Muscle of back (tissue), 11 donors: ENCODE measurements around the gene TNIK. TPM values are rescaled to one million over a fixed set of nuclear protein-coding genes. Genes with fewer than 3 reads are reported as not detected.

ENCODE experiments used
- DNase-seq, 3 donors: peaks; one replicate each; pipeline versions ENCODE4 v3.0.0 to v3.0.0-alpha.2; 2013
- polyA plus RNA-seq, 10 donors: library from polyadenylated mRNA; unstranded; fragments of 120-200 nt; gene quantifications; one replicate each; pipeline ENCODE4 v1.2.1, GENCODE V29; 2013; ENCODE audit not compliant: insufficient read length in 10 of 10

TNIK gene
- polyA plus RNA-seq, 10 donors: 22.5 to 53.3 (median 37.8) TPM

- no peak for DNase-seq
Observed at GRCh38 chr3:171283848-171284222, 176.4 kb downstream of the TNIK start.

DNA sequence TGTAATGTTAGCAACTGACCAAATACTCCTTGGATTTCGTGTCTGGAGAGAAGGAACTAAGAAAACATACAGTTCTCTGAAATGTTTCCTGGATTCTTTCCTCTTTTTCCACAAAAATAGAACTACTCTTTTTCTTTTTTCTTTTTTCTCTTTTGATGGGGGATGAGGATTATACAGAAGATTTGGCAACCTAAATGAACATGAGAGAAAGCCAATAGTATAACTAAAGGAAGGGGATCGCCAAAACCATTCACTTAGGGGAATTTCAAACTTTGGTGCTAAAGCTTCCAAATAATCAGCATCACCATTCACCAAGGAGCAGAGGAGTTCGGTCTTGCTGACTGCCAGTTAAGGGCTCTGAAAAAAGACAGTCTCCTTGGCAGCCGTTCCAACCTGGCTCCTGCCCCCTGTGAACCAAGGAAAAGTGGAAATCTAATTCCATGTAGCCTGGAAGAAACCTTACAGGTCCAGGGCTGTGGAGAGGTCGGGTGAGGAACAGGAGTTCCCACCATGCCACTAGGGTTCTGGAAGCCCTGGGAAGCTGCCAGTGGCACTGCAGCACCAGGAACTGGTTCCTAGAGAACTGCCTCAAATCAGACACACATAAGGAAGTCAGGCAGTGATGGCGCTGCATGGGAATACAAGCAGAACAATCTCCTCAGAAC, 176.9 kb downstream of the TNIK start:
- peak; percentile 60 to 79 (median 60) for DNase-seq

DNA sequence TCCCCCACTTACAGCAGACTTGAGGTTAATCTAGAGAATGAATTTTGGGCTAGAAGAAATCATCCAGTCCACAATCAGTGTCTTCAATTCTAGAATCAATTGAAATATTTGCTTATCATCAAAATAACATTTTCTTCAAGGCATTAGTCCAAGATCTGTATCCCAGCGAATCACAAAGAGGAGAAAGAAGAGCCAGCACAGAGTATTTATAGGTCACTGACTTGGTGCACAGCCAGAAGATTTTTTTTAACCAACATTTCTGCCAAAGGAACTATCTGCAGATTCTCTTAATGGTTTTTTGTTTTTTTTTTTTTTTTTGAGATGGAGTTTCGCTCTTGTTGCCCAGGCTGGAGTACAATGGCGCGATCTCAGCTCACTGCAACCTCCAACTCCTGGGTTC, 178.2 kb downstream of the TNIK start:
- DNase-seq: peak; percentile 83 to 86 (median 83)

GRCh38 chr3:171281256-171281992, 178.8 kb downstream of the TNIK start:
- no peak for DNase-seq

- DNase-seq: no peak
Observed at GRCh38 chr3:171279972-171280371, 180.2 kb downstream of the TNIK start.

DNA sequence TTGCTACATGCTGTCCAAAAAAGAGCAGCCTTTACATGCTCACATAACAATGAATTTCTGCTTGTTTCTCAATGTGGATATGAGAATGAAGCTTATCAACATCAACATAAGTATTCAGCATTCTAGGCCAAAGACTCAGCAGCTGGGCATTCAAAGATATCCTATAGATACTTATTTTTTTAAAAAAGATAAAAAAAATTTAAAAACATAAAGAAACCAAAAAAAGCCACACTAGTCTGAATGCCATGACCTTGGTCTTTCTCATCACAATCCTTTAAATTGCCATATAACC, 182.0 kb downstream of the TNIK start:
- no peak for DNase-seq

- no peak for DNase-seq
Observed at GRCh38 chr3:171277456-171278298, 182.5 kb downstream of the TNIK start.

- DNase-seq: no peak
Observed at GRCh38 chr3:171276923-171277322, 183.3 kb downstream of the TNIK start.

DNA sequence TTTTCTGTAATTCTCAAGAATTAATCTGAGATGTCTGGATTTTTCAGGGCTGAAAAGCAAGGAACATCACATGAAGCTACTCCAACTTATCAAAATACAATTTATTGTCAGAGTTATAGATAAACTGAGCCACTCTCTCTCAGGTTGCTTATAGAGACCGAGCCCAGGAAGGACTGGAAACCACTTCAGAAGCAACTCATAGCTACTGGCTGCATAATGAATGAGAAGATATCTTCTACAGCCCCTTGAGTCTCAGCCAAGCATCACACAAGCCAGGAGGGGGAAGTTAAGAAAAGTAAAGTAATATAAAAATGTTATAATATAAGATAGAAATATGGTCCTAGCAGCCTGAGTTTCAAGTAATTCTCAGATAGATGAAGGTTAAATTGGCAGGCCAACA, 186.0 kb downstream of the TNIK start:
- DNase-seq: no peak

DNA sequence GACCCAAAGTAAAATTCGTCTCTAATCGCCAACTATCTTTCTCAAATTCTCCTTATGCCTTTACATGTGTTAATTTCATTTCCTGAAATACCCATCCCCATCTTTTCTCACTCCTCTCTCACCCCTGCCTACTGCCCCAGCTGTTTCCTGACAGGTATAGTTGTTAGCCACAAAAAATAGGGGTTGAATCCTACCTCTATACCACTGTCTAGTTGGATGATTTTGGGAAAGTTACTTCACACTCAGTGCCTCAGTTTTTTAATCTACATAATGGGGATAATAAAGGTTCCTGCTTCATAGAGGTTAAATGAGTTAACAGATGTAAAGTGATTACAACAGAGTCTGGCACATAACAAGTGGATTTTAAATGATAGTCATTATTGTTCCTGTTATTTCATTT, 189.7 kb downstream of the TNIK start:
- no peak for DNase-seq

DNA sequence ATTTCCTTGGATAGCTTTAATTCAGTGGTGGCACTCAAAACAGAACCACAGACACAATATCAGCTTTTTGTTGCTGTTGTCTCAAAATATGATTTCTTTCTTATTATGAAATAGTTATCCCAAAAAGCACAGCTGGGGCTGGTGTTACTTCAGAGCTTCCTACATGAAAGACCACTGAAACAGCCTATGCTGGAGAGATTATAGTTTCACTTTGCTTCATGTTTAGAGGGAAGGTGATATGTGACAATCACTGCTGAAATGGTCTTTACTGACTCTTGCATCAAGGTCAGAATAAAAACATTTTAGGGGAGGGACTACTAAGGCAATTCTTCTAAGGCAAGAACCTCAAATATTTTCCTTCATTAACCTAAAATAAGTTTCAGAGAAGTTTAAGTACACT, 190.7 kb downstream of the TNIK start:
- no peak for DNase-seq

- DNase-seq: no peak
Observed at GRCh38 chr3:171268677-171269076, 191.5 kb downstream of the TNIK start.

DNA sequence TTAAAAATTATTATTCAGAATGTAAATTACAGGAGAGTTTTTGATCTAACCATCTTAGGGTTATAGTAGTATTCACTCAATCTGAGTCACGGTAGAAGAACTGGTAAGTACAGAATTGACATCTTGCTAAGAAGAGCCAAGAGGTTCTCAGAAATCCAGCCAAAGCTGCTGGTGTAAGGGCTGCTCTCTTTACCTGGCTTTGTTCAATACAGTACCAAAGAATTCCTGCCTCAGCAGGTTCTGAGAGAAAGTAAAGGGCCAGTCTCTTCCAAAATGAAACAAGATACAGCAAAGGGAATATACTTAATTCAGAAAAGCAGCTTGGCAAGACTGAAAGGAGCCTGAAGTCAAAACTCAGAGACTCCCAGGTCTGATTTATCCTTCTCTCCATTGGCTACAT, 193.1 kb downstream of the TNIK start:
- DNase-seq: peak in 2 of 3 donors; percentile 33 to 66

- no peak for DNase-seq
Observed at GRCh38 chr3:171266740-171267073, 193.5 kb downstream of the TNIK start.

DNA sequence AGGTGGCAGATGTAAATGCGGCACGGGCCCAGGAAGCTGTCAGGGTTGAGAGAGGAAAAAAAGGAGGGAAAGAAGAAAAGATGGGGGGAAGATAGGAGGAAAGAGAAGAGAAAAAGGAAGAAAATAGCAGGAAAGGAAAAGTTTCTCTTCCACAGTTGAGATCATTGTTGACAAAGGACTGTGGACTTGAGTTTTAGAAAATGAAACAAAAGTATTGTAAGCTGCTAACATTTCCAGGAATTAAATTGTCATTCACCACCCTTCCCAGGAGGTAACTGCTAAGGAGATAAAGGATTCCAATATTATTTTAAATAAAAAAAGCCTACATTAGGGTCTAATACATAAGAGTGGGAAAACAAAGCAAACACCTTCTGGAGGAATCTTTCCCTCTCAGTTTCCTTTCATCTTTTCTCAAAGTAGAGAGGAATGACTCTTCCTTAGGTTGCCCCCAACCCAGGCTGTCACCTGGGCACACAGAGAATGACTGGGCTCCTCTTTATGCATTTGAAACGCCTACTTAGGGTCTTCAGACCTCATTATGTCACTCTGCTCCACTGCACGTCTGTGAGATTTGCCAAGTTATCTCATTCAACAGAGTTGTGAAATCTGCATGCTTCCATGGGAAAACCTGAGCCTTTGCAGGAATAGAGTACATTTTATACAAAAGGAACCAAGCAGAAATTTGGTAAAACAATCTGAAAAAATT, 194.0 kb downstream of the TNIK start:
- DNase-seq: peak in 1 of 3 donors; percentile 61

DNA sequence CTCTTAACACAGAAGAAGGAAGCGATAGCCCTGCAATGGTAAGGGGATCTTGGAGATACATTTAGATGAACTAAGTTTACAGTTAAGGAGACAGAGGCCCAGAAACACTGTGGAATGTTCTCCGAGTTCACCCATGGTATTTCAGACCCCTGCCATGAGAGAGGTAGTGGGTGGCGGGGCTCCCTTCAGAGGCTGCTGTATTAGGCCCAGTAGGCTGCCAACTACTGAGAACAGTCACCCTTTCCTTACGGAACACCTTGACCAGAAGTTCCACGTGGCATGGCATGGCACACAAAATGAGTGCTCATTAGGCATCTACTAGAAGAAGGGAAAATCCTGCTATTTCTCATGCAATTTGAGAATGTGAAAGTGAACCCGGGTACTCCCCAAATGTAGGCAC, 195.4 kb downstream of the TNIK start:
- DNase-seq: no peak

GRCh38 chr3:171262431-171262830, 197.8 kb downstream of the TNIK start:
- DNase-seq: no peak

DNA sequence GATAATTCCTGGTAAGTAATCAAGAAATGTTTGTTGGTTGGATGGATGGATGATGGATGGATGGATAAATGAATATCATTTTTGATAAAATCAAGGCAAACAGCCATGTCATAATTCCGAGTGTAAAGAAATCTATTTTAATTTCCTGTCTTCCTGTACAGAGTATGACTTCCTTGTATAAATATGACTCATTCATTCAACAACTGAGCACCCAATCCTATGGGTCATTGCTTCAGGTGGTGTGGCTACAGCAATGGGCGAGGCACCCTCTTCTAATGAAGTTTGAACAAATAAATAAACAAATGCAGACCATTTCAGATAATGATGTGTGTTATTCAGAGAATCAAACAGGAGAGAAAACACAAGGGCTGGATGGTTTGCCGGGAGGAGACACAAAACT, 198.7 kb downstream of the TNIK start:
- DNase-seq: no peak

GRCh38 chr3:171260899-171261298, 199.3 kb downstream of the TNIK start:
- DNase-seq: no peak

DNA sequence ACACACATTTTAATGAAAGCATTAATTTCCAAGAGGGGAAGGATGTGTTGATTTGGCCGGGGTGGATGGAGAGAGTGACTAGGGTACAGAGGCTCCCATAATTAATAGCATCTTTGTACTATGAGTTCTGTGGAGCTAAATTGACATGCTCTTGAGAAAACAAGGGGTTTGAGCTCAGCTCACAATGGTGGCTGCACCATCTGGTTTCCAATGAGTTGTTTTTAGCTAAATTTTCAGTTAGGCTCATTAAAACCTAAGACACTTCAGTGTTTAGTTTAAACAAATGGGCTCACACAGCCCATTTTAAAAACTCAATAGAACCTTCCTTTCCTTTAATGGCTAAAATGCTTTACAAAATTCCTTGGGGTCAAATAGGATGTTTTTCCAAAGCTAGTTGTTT, 199.7 kb downstream of the TNIK start:
- no peak for DNase-seq

GRCh38 chr3:171258316-171258715, 201.9 kb downstream of the TNIK start:
- DNase-seq: no peak
